SU-DHL-6 (cell line): Measurements from ENCODE around the gene KRT79.

ENCODE experiments used
- CTCF ChIP-seq: fragments of 200-600 bp; sonication (generic); IDR thresholded peaks from one replicate; pipeline ENCODE4 v1.5.1; 2017; ENCODE audit warnings: antibody characterized with exemption, mild to moderate bottlenecking, low read length, moderate library complexity; ENCODE audit not compliant: insufficient read depth, poor library complexity, severe bottlenecking
- EZH2phosphoT487 ChIP-seq: fragments of 200-600 bp; sonication (generic), shearing (Covaris generic); conservative IDR thresholded peaks from 2 replicates; pipeline ENCODE4 v1.6.1; 2018; ENCODE audit warnings: mild to moderate bottlenecking, antibody characterized with exemption, low read length, moderate library complexity, mixed read lengths

- TF ChIP-seq CTCF: no peak
- no peak for TF ChIP-seq EZH2phosphoT487
Observed at GRCh38 chr12:52821826-52822660, 12.1 kb downstream of the KRT79 start.
